PFSK-1 (cell line): ENCODE results near the gene SCLY.

Source experiments
- FOXP2 ChIP-seq: optimal IDR thresholded peaks from 2 replicates; pipeline ENCODE3; 2011; ENCODE audit warnings: borderline replicate concordance, control low read depth, inconsistent platforms; ENCODE audit not compliant: insufficient read depth; ENCODE audit errors: extremely low read length, extremely low read depth
- POLR2AphosphoS5 ChIP-seq: IDR thresholded peaks from 2 replicates; pipeline ENCODE4 v1.6.1; 2012; ENCODE audit warnings: low read depth, mild to moderate bottlenecking, control low read depth, low read length, moderate library complexity
- SIN3A ChIP-seq: IDR thresholded peaks from 2 replicates; pipeline ENCODE4 v1.6.1; 2012; ENCODE audit warnings: mild to moderate bottlenecking, low read length, moderate library complexity, borderline replicate concordance; ENCODE audit not compliant: insufficient read depth
- TAF1 ChIP-seq: IDR thresholded peaks from 2 replicates; pipeline ENCODE4 v1.6.1; 2012; ENCODE audit warnings: low read length, control low read depth, borderline replicate concordance; ENCODE audit not compliant: insufficient read depth
- TF ChIP-seq, protein P1 (sequence below), 2 experiments: IDR thresholded peaks; 2 replicates each; pipeline versions ENCODE4 v1.6.1 to v1.8.0; 2011 to 2012; ENCODE audit warnings: low read depth in 2 of 2, low read length in 2 of 2, control low read depth in 1 of 2, inconsistent platforms in 1 of 2, mild to moderate bottlenecking in 1 of 2, moderate library complexity in 1 of 2; ENCODE audit not compliant: insufficient read depth in 1 of 2

SCLY gene

DNA sequence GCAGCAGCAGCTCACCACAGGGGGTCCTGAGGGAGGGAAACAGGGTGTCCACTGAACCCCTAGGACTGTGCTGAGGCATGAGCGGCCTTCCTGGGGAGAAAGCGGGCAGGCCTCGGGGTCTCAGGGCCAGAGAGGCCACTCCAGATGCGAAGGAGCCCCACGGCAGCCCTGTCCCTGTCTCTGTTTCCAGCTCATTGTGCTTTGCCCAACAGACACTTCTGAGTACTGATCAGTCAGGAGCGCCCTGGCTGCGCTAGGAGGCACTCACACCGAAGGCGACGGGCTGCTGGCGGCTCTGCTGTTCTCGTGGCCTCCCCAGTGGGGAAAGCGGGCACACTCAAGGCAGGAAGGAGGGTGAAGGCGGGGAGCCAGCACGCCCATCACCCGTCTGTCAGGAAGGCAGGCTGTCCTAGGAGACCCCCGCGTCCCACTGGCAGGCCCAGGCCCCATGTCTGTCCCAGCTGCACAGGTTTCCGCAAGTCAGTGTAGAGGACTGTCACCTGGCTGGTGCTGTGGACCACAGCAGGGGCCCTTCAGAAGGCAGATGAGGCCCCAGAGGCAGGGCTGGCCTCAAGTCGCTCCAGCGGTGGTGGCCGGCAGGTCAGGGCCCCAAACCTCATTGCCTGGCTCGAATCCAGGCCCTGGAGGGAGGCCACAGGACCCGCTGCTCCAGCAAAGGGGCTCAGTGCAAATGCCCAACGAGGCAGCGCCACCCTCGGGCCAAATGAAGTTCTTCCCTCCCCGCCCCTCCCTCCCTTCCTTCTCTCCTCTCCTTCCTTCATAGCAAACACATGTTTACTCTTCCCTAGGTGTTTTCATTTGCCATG, 46.1 kb downstream of the SCLY start:
- TF ChIP-seq FOXP2 (no peak), POLR2AphosphoS5 (no peak), SIN3A (no peak)
- TF ChIP-seq, protein P1, sequence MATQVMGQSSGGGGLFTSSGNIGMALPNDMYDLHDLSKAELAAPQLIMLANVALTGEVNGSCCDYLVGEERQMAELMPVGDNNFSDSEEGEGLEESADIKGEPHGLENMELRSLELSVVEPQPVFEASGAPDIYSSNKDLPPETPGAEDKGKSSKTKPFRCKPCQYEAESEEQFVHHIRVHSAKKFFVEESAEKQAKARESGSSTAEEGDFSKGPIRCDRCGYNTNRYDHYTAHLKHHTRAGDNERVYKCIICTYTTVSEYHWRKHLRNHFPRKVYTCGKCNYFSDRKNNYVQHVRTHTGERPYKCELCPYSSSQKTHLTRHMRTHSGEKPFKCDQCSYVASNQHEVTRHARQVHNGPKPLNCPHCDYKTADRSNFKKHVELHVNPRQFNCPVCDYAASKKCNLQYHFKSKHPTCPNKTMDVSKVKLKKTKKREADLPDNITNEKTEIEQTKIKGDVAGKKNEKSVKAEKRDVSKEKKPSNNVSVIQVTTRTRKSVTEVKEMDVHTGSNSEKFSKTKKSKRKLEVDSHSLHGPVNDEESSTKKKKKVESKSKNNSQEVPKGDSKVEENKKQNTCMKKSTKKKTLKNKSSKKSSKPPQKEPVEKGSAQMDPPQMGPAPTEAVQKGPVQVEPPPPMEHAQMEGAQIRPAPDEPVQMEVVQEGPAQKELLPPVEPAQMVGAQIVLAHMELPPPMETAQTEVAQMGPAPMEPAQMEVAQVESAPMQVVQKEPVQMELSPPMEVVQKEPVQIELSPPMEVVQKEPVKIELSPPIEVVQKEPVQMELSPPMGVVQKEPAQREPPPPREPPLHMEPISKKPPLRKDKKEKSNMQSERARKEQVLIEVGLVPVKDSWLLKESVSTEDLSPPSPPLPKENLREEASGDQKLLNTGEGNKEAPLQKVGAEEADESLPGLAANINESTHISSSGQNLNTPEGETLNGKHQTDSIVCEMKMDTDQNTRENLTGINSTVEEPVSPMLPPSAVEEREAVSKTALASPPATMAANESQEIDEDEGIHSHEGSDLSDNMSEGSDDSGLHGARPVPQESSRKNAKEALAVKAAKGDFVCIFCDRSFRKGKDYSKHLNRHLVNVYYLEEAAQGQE (IDR thresholded peaks at IDR 0.05; ENCODE audit: insufficient read depth in 1 of 2, low read depth in 2 of 2, low read length in 2 of 2), result no peak

DNA sequence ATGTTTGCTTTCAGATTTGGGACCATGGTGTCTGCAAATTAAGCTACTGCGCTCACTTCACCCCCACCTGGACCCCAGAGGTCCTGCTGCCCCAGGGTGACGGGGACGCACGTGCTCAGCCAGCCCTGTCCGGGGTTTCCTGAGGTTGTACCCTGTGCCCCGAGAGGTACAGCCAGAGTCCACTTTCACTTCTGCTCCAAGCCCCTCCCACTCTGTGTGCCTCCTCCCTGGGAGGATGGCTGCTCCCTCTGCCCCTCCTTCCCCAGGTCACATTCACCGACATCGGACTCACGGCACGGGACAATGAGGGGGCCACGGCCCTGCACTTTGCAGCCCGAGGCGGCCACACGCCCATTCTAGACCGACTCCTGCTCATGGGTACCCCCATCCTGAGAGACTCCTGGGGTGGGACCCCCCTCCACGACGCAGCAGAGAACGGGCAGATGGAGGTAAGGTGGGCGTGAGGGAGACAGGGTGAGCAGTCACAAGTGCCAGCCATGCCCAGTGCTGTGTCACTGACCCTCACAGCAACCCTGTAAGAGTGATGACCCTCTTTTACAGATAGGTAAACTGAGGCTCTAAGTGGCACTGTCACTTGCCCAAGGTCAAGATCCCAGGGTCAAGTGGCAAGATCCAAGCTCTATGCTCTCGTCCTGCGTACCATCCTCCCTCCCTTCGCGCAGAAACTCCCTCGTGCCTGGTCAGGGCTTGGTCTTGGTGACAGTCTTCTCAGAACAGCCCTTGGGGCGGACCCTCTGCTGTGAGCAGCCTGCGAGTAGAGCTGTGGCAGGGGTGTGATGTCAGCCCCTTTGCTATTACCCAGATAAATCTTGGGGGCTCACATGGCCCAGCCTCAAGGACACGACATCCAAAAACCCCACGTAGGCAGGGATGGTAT, 47.0 kb downstream of the SCLY start:
- TF ChIP-seq SIN3A (no peak), TAF1 (no peak), FOXP2 (no peak), POLR2AphosphoS5 (no peak)
- TF ChIP-seq, protein P1 (IDR thresholded peaks at IDR 0.05; ENCODE audit: insufficient read depth in 1 of 2, low read depth in 2 of 2, low read length in 2 of 2), result no peak

DNA sequence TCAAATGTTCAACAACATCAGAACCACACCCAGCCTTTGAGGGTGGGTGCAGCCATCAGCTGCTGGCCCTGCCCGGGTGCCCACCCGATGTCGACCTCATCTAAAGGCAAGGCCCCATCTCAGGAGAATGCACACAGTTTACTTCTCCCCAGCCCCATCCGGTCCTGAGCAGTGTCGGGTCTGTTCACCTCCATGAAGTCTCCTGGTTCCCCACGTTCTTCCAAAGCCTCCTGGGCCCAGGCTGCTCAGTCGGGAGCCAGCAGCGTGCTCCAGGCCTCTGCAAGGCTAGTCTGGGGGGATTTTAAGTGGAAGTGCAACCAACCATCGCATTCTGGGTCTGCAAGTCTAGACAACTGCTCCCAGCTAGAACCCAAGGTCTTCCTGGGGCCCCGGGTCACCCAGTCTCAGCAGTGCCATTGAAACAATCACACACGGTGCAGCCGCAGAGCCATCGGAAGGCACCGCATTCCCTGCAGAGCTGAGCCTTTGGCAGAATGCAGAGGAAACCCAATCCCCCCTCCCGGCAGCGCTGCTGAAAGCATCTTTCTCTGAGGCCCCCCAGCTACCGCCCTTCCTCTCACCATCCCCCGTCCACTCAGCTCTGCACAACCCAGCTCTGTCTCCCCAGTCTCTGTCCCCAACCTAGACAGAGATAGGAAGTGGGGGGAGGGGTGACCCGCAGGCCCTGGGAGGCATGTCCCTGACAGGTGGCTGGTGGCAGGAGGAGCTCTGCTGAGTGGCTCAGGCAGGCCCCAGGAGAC, 47.8 kb downstream of the SCLY start:
- TF ChIP-seq POLR2AphosphoS5 (no peak), TAF1 (no peak), SIN3A (no peak), FOXP2 (no peak)
- TF ChIP-seq, protein P1 (IDR thresholded peaks at IDR 0.05; ENCODE audit: insufficient read depth in 1 of 2, low read depth in 2 of 2, low read length in 2 of 2), result no peak

DNA sequence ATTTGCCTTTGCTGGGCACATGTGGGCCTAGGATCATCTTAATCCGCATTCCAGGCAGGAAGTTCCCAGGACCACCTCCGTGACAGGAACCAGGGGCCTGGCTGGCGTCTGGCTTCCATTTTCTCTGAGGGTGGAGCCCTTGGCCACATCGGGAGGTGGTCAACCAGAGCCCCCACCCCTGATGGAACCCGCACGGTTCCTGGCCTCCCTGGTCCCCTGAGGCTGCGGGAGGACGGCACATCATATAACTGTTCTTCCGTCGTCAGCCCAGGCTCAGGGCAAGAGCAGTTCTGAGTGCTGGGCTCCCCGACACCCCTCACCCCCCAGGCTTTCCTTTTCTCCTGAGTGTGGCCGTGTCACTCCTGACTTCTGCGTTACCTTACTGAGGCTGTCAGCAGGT, 52.8 kb downstream of the SCLY start:
- no peak for TF ChIP-seq SIN3A
- TF ChIP-seq FOXP2, result no peak
- no peak for TF ChIP-seq POLR2AphosphoS5
- TF ChIP-seq, protein P1 (IDR thresholded peaks at IDR 0.05; ENCODE audit: insufficient read depth in 1 of 2, low read depth in 2 of 2, low read length in 2 of 2), result no peak
- no peak for TF ChIP-seq TAF1
